NOMO-1 (cell line): ENCODE data around the gene BCO2.

ENCODE experiments used
- DNase-seq, 2 experiments: peaks; one replicate each; lab custom pipeline; 2025; ENCODE audit not compliant: unreplicated experiment in 2 of 2; lab: John Stamatoyannopoulos, UW

Gene BCO2

GRCh38 chr11:112247201-112247600 lies 71.9 kb downstream of the BCO2 start:
- DNase-seq, result no peak

GRCh38 chr11:112248201-112248600 lies 72.9 kb downstream of the BCO2 start:
- DNase-seq, result no peak

DNA sequence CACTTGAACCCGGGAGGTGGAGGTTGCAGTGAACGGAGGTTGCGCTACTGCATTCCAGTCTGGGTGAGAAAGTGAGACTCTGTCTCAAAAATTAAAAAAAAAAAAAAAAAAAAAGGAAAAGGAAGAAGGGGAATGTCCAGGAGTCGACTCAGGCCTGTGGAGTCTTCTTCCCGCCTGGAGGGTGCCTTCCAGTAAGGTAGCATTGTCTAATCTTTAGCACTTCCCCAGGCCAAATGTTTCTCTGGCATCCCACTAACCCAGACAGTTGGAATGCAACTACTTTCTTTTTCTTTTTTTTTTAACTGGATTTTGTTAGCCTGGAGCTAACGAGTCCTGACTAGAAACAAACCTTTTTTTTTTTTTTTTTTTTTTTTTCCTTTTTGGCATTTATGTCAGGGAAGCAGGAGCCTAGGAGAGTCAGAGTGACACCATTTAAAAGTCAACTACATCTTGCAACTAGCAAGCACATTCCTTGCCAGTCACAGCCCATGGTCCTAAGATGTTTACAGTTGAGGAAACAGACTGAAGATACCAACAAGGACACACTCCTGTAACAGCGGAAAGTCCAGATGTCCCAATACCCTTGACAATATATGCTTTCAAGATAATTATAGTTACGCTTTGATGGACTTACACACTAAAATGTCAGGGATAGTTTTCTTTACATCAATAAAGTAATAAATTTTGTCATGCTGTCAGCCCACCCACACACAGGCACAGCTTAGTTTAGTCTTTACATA lies 74.7 kb downstream of the BCO2 start:
- no peak for DNase-seq

GRCh38 chr11:112253605-112254242 lies 78.4 kb downstream of the BCO2 start:
- DNase-seq, result no peak

GRCh38 chr11:112255067-112255720 lies 79.9 kb downstream of the BCO2 start:
- no peak for DNase-seq

DNA sequence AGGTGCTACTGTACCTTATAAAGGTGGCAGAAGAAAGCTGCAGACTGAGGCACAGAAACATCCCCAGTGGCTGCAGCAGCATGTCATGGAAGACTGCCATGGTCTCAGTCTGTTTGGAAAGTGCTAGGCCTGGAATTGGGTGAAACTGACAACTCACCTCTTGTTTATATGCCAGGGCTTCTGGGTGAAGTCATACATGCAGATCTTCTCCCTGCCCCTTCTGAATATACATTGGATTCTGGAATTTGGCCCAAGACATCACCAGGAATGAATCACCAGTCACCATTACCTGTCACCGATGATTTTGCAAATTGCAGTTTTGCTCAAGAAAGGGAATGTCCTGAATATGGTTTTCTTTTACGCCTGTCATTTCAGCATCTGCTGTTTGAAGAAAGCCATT lies 85.2 kb downstream of the BCO2 start, which contains the start of gene PLET1:
TSS of gene PLET1 (minus strand) at position 371 of the 400 bp plus-strand sequence. CDS start at position 100, 271 bp downstream.
- no peak for DNase-seq

DNA sequence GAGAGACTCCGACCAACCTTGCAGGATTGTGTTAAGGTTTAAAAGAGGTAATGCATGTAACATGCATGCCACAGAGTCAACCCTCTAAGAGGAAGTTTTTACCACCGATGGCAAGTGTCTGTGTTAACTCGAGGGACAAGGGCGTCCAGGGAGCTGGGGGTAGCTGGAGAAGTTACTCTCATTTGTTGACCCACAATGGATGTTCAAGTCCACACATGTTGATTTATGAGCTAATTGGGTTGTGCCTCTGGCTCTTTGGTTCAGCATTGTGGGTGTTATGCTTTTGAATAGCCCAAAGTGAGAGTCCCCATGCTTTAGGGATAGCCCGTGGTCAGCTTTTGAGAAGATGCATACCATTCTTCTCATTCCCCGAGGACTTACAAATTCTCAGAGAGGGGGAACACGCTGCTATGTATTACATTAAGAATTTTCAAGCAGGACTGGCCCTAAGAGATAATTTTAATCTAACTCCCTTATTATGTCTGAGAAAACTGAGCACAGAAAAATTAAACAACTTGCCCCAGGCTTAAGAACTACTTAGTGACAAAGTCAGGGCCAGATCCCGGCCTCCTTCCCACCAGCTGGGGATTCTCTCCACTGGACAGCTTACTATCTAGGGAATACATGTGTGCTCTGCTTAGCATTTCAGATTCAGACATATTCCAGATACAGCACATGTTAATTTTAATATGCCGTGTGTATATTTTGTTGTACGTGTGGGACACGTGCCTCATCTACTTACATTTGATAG lies 90.5 kb downstream of the BCO2 start:
- no peak for DNase-seq

DNA sequence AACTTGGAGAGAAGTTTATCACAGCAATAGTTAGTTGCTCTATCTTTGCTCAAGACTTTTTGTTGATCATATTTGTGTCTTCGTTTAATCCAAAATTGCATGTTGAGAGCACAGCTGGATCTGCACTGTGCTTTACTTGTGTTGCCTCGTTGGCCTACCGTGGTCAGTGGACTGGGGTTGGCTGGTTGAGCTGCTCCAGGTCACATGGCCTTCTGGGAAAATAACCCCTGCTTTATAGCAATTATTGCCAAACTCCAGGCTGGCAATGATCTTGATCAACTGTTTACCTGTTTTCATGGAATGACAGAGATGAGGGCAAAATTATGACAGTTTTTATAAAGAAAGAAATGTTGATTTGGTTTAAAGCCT lies 91.1 kb downstream of the BCO2 start:
- no peak for DNase-seq

DNA sequence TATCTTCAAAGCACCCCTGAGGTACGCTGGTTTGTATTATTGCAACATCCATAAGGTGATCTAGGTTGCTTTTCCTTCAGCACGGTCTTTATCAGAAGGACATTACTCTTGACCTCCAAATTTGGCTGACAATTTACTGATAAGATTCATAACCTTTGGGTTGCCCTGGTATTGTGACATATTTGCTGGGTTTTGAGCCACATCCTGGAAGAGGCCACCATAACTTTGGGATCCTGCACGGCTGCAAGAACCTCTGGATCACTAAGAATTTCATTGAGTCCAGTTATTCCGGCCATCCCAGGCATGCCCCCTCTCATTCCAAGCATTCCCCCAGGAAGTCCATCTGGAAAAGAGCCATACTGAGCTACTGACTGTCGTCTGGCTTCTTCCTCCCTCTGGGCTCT lies 91.9 kb downstream of the BCO2 start:
- DNase-seq, result no peak

GRCh38 chr11:112268406-112268805 lies 93.1 kb downstream of the BCO2 start:
- DNase-seq, result no peak
